ENCODE measurements around the gene GALNT6.

GALNT6 gene

GRCh38 chr12:51388069-51388799, 3.0 kb downstream of the GALNT6 start:
- H3K4me3 ChIP-seq = no peak overlapping the region

GRCh38 chr12:51386351-51386750, 4.9 kb downstream of the GALNT6 start:
- Histone ChIP-seq H3K27ac (no peak overlapping the region), H3K4me3 (no peak overlapping the region)

More at GRCh38 chr12:51388069-51388799, 3.0 kb downstream of the GALNT6 start:
- H3K27ac ChIP-seq = peak overlapping the region in 17 of 21 experiments; percentile 1 to 92 (median 51)

- no peak overlapping the region for H3K27ac ChIP-seq
- H3K4me3 ChIP-seq = no peak overlapping the region
These were observed 7.8 kb downstream of the GALNT6 start for GRCh38 chr12:51383269-51383905.

- no peak overlapping the region for H3K27ac ChIP-seq
- no peak overlapping the region for H3K4me3 ChIP-seq
These were observed 9.0 kb downstream of the GALNT6 start for GRCh38 chr12:51382173-51382572.

GRCh38 chr12:51381226-51382079, 9.8 kb downstream of the GALNT6 start:
- no peak overlapping the region for H3K4me3 ChIP-seq
- H3K27ac ChIP-seq = no peak overlapping the region

- H3K27ac ChIP-seq = no peak overlapping the region
- no peak overlapping the region for H3K4me3 ChIP-seq
These were observed 11.6 kb downstream of the GALNT6 start for GRCh38 chr12:51379571-51379970.

GRCh38 chr12:51378749-51379148, 12.5 kb downstream of the GALNT6 start:
- H3K4me3 ChIP-seq = no peak overlapping the region
- H3K27ac ChIP-seq = no peak overlapping the region

- Histone ChIP-seq H3K4me3 (no peak overlapping the region), H3K27ac (no peak overlapping the region)
These were observed 13.9 kb downstream of the GALNT6 start for GRCh38 chr12:51377099-51377984.

GRCh38 chr12:51374856-51375255, 16.4 kb downstream of the GALNT6 start:
- H3K27ac ChIP-seq = no peak overlapping the region
- H3K4me3 ChIP-seq = no peak overlapping the region

- Histone ChIP-seq H3K4me3 (no peak overlapping the region), H3K27ac (no peak overlapping the region)
These were observed 16.8 kb downstream of the GALNT6 start for GRCh38 chr12:51374361-51374760.

- no peak overlapping the region for H3K27ac ChIP-seq
- H3K4me3 ChIP-seq = no peak overlapping the region
These were observed 18.0 kb downstream of the GALNT6 start for GRCh38 chr12:51373187-51373586.

- Histone ChIP-seq H3K27ac (peak overlapping the region in 13 of 21 experiments; percentile 0 to 69 (median 37)), H3K4me3 (no peak overlapping the region)
These were observed 19.2 kb downstream of the GALNT6 start for GRCh38 chr12:51372021-51372420.

GRCh38 chr12:51371295-51371953, 19.8 kb downstream of the GALNT6 start:
- Histone ChIP-seq H3K4me3 (no peak overlapping the region), H3K27ac (peak overlapping the region in 14 of 21 experiments; percentile 0 to 69 (median 32))

GRCh38 chr12:51370667-51371066, 20.5 kb downstream of the GALNT6 start:
- H3K27ac ChIP-seq = no peak overlapping the region
- no peak overlapping the region for H3K4me3 ChIP-seq

GRCh38 chr12:51369581-51369980, 21.6 kb downstream of the GALNT6 start:
- Histone ChIP-seq H3K4me3 (no peak overlapping the region), H3K27ac (peak overlapping the region in 5 of 21 experiments; percentile 2 to 77 (median 52))

- no peak overlapping the region for H3K4me3 ChIP-seq
- peak overlapping the region in 6 of 21 experiments; percentile 29 to 77 (median 50) for H3K27ac ChIP-seq
These were observed 22.3 kb downstream of the GALNT6 start for GRCh38 chr12:51368640-51369517.

GRCh38 chr12:51365276-51365675, 25.9 kb downstream of the GALNT6 start:
- no peak overlapping the region for H3K4me3 ChIP-seq
- no peak overlapping the region for H3K27ac ChIP-seq

GRCh38 chr12:51364001-51364400, 27.2 kb downstream of the GALNT6 start:
- H3K27ac ChIP-seq = no peak overlapping the region
- no peak overlapping the region for H3K4me3 ChIP-seq

All from skin epidermis (tissue), 12 donors.